Measurements from ENCODE around the gene CDC7.
"Not testable (repeated sequence)": the region's sequence is repeated elsewhere in the genome, so short reads cannot be mapped to it uniquely, and the experiment has no call there.

The CDC7 gene

DNA sequence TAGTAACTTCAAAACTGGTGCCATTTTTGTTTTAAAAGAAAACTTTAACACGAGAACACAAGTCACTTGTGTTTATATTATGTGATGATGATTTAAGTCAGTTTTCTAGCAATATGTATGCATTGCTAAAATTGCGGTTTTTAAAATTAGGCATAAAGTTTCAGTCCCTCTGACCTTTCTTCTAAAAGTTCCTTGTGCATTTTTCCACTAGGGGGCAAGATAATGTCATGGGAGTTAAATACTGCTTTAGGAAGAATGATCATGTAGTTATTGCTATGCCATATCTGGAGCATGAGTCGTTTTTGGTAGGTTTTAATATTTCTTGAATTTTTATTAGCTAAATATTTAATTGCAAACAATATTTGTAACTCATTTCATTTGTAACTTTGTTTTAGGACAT lies 10.7 kb downstream of the CDC7 start:
- DNase-seq (ENCODE audit: low read depth), result peak; percentile 59

DNA sequence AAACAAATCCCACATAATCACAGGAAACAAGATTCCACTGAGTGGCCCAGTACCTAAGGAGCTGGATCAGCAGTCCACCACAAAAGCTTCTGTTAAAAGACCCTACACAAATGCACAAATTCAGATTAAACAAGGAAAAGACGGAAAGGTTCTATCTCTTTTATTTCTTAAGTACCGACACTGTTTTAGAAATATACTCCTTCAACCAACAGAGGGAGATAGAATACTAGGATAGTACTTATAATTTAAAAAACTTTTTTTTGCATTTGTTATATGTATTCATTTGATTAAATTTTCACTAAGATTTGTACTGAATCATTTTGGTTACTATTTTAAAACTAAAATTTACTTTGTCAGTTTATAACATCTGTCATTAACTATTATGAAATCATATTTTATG lies 12.5 kb downstream of the CDC7 start:
- DNase-seq (ENCODE audit: low read depth), result peak; percentile 31

DNA sequence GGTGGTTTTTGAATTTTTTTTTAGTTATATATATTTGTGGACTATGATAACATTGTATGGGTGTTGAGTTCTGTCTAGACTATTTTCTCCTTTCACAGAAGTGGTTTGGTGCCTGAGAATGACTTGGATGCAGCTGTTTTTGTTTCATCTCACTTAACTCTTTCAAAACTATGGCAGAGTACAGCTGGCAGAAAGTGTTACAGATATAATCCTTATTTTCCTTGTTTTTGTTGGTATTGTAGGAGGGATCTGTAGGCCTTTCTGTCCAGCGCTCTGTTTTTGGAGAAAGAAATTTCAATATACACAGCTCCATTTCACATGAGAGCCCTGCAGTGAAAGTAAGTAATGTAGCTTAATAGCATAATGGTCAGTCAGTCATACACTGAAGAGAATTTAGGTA lies 13.1 kb downstream of the CDC7 start:
- no peak for DNase-seq (ENCODE audit: low read depth)

DNA sequence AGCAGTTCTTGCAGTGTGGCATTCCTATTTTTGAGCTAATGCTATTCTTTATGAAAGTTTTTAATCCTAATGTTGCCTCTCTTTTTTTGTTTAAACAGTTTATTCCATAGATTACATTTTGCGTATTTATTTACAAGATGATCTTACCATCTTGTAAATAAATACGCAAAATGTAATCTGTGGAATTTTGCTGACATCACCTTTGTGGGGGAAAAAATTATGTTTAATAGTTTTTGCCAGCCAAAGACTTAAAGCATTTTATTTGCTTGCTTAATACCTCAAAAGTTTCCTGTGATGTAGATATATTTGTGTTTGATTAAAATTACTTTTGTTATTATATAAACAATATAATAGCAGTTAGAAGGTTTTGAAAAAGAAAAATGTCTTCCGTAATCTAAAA lies 15.3 kb downstream of the CDC7 start:
- no peak for DNase-seq (ENCODE audit: low read depth)

DNA sequence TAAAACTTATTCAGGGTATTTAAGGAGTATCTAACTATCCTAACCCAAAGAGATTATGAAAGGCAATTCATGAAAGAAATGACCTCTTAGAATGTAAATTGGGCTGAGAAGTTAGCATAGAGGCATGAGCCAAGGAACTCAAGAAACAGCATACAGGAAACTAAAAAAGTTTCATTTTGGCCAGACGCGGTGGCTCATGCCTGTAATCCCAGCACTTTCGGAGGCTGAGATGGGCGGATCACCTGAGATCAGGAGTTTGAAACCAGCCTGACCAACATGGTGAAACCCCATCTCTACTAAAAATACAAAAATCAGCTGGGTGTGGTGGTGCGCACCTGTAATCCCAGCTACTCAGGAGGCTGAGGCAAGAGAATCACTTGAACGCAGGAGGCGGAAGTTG lies 16.0 kb downstream of the CDC7 start:
- not testable (repeated sequence) for DNase-seq (ENCODE audit: low read depth)

DNA sequence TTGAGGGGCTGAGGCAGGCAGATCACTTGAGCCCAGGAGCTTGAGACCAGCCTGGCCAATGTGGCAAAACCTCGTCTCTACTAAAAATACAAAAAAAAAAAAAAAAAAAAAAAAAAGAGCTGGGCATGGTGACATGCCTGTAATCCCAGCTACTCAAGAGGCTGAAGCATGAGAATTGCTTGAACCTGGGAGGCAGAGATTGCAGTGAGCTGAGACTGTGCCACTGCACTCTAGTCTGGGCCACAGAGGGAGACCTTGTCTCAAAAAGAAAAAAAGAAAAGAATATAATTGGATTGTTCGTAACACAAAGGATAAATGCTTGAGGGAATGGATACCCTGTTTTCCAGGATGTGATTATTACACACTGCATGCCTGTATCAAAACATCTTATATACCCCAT lies 18.5 kb downstream of the CDC7 start:
- DNase-seq (ENCODE audit: low read depth), result not testable (repeated sequence)

DNA sequence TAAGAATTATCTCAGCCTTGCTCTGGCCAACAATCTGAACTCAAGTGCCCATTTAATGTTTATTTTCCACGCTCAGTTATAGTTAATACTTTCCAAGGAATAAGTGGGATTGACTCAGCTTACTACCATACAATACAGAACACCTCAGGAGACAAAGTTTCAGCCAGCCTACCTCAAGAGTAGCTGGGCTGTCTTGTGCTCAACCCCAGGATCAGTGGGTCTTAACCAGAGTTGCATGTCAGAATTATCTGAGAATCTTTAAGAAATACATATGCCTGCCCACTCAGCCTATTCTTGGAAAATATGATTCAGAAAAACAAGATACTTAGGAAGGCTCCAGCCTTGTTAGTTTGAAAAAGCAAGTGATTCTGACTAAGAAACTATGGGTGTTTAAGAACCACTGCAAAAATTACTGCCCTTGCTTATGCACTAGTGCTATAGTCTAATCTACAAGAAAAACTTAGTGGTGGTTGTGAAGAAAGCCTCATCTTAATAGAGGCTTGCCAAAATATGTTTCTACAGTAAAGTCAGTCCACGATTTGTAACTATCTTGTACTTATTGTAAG lies 20.4 kb downstream of the CDC7 start:
- no peak for DNase-seq (ENCODE audit: low read depth)

DNA sequence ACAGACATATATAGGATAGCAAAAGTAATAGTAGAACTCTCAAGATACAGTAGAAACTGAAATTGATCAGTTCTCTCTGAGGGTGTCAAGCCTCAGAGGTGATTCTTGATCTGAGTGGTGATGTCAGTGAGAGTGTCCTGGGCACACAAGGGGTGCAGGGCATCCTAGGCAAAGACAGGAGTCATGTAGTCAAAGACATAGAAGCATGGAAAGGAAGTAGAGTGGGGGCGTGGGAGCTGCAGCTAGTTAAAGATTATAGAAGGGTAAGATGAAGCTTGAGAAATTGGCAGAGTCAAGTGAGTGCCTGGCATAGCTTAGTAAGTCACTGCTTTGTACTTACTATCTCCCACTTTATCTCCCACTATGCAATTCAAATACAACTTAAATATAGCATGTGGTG lies 22.8 kb downstream of the CDC7 start:
- peak; percentile 25 for DNase-seq (ENCODE audit: low read depth)

DNA sequence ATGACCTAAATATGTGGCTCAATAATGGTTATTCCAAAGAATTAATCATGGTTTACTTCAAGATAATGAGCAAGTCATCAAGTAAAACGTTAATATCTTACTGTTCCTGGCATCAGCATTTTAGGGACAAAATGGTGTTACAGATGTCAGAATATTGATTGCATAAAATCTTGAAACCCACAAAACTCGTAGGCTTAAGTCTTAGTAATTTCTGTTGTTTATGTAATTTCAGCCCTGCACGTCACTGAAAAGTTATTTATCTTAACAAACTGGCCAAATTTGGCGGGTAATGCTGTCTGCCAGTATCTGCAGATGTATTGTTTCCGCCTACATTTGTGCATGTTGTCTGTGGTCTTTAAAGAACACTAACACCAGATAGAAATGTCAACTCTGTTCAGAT lies 25.8 kb downstream of the CDC7 start:
- DNase-seq (ENCODE audit: low read depth), result peak; percentile 65

DNA sequence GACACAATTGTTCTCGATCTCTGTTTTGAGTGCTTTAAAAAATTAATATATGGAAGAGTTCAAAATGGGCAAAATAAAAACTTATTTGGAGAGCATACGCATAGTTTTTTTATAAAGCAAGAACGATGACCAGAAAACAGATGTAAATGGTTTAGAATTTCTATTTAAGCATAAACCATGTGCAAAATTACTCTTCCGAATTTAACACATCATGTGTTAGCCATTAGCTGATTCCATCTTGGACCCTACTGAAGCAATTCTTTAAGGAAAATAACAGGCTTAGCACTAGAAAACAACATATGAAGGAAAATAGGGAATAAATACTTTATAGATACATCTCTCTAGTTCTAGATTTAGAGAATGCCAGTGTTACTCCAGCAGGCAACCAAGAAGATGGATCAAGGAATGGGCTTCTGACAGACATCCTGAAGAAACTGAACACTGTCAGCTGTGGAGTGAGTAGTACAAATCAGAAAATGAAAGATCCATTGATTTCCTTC lies 26.7 kb downstream of the CDC7 start:
- DNase-seq (ENCODE audit: low read depth), result no peak

DNA sequence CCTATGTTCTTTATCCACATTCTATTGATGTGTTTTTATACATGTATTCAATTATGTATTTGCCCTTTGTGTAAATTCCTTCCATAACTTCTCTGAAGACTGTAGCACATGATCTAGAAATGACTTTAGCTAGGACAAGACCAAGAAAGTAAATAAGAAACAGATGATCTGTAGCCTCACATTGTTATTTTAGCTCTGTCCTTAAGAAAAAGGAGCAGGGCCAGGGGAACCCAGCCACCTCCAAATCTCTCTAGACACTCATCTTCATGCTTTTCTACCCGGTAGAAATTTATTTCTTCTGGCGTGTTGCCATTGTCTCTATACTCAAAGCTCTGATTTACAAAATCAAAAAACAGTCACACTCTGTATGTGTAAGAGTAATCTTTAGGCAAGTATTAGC lies 27.1 kb downstream of the CDC7 start:
- peak; percentile 46 for DNase-seq (ENCODE audit: low read depth)

DNA sequence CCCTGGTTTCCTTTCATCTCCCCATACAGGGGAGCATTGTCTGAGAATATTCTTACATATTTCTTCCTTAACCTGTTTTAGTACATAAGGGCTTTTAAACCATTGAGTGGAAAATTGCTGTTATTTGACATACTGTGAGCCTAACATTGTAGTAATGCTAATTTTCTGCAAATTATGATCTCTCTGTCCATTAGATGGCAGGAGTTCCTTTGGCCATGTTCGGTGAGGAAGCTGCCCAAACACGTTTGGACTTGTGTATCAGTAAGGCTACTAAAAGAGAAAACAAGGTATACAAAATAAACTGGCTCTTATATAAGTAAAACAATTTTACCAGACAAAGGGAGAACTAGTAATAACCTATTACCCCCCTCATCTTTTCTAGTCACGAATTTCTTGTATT lies 29.2 kb downstream of the CDC7 start:
- DNase-seq (ENCODE audit: low read depth), result peak; percentile 43

DNA sequence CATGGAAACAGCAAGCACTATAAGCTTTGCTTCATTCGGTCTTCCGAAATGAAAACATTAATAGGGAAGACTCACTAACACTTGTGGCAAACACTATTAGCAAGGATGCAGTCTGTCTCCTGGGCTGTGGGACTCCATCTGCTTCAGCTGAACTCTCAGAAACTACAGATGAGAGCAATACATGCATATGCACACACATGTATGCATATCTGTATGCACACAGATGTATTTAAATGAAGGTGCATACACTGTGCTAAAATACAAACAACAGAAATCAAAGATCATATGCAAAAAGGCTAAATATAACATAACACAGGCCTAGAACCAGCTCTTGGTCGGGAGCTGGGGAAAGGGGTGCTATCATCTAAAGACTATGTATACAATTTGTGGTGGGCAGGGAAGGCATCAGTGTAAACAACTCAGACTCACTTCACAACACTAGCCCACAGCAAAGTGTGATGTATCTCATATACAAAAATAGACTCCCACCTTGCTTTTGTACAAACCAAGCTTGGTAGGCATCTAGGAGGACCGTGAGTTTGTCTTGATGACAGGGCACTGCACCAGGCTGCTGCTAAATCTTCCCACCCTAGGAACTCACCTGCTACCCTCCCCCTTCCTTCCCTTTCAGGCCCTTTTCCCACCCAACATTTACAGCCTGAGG lies 32.8 kb downstream of the CDC7 start:
- no peak for DNase-seq (ENCODE audit: low read depth)

DNA sequence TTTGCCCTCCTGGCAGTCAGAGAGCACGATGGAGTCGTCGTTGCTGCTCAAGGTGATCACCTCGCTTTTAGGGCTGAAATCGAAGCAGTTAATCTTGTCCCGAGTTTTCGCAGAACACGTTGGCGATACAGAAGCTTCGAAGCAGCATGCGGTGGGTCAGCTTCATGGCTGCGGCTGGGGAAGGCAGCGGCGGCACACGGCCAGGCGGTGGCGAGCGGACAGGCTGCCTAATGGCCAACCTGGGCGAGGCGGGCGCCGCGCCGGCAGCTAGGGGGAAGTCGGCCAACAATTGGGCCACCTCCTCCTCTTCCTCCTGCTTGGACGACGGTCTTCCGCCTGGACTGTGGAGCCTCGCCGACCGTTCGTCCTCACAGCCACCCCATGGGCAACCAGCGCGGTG lies 34.8 kb downstream of the CDC7 start:
- DNase-seq (ENCODE audit: low read depth), result no peak

DNA sequence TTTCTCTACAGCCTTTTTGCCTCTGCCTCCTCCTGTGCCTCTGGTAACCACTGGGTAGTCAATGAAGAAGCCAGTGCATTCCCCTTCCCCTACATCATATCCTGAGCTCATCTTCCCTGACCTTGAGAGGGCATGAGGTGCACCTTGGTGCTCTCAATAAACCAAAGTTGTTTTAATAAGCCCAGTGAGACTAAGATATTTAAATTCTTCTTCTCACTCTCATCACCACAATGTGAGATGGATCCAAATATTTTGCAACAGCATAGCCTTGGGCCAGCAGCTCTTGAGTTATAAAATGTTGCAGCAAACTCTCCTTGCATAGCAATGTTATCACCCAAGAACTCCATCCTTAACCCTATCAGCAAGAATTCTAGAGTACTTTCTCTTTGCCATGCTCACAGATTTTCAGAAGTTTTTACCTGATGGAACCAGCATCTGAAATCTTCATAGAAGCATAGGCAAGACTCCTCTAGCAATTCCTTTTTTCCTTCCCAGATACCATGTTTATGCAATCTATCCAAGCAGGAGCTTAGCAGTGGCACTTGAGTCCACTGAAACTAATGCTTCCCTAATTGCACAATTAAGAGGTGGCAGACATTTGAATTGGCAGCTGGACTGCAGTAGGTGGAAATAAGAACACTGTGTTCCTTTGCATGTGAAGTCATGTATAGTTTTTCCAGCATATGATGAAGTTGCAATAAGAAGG lies 36.8 kb downstream of the CDC7 start:
- peak; percentile 95 for DNase-seq (ENCODE audit: low read depth)

DNA sequence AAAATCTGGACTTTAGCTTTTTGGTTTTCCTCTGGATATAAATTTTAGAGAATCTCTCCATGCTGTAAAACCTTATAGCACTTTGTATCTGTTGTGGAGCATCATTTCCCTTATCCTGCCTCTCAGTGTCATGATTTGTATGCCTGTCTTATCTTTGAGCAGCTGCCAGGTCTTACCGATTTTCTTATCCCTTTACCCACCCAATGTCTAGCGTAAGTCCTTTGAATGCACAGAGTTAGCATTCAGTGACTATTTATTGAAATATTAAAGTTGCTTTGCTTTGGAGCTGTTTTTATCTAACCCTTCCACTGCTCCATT lies 37.3 kb downstream of the CDC7 start:
- no peak for DNase-seq (ENCODE audit: low read depth)

DNA sequence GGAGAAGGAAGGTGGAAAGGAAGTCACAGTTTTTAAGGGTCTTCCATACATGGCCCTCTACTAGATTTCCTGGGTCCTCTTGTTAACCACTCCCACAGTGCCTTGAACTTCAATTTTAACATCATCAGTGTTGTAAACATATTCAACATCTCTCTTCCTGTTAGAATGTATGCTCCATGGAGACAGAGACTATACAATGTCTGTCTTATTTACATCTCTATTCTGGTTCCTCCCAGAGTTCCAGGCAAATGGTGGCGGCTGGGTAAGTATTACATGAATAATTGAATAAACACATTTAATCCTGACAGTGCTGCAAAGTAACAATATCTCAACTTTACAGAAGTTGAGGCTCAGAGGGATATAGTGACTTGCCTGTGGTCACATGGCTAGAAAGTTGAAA lies 40.3 kb downstream of the CDC7 start:
- DNase-seq (ENCODE audit: low read depth), result no peak

DNA sequence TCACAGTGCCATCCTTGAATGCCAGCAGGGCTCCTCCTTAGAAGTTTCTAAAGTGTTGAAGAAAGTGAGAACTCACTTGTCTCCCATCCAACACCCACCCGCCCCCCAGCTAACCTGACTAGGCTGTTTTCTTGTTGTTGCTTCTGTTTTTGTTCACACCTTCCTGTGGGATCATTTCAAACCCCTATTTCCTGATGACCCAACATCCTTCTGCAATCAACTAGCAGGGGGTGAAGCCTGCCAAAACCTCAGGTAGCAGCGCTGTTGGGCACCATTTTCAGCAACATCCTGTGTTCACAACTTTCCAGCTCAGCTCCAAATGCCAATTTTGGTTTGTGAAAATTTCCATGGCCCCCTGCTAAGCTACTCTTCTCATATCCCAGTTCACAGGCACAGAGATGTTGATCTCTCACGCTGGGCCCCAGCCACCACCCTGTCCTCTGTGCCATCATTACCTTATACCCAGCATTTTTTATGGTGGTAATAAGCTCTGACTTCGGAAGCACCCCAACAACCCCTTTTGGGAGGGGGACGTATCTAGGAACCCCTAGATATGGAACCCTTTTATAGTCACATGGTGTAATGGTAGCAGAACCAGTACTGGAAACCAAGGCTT lies 41.4 kb downstream of the CDC7 start:
- DNase-seq (ENCODE audit: low read depth), result no peak

DNA sequence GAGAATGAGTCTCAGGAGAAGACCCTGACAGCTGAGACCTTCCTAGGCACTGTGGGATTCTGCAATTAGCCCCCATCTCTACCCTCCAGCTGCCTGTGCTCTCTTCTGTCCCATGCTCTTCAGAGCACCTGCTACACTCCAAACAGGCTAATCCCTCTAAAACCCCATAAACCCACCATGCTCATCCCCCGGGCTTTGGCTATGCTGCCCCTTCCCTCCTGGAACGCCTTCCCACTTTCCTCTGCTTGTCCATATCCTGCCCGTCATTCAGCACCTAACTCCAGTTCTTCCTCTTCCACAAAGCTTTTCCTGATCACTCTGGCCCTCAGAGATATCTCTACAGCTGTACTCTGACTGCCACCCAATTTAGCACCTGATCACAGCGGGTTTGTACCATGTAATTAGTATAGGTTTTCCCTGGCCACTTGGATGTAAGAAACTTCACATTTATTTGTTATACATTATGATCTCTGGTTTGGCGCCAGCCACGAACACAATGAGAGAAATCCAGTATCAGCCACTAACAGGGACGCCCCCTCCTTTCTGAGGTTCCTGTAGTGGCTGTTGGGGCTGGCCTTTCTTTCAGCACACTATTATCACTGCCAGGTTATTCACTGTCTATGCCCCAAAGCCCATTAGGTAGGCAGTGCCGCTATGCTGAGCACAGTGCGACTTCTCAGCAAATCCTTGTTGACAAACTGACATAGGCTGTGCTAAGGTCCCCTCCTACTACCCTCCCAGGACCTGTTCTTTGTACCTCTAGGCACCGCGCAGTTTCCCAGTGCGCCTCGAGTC lies 45.1 kb downstream of the CDC7 start:
- DNase-seq (ENCODE audit: low read depth), result no peak

DNA sequence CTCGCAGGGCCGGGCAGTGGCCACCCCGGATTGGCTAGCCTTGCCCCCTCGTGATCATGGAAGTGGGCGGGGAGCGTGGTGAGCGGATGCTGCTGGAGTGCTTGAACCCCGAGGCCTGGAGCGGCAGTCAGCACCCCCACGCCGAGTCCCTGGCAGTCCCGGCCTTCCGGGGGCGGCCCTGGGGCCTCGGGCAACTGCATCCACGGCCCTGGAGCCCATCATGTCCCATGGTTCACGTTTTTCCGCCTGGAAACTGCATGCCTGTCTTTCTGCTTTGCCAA lies 45.6 kb downstream of the CDC7 start:
- DNase-seq (ENCODE audit: low read depth), result no peak

DNA sequence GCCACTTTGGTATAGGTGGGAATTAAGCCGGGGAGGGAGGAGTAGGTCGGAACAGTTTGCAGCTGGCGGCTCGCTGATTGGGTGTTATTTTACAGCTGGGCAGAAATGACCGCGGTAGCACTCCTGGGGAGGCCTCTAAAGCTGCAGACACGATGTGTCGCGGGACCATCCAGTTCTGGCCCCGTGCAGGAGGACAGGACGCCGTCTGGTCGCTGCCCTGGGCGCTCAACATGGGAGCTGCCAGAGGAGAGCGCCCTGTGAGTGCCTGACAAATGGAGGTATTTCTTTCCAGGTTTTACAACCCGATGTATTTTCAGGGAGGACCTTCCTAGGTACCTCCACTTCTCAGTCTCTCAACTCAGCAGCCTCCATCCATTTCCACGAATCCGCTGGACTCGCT lies 46.2 kb downstream of the CDC7 start:
- DNase-seq (ENCODE audit: low read depth), result no peak

DNA sequence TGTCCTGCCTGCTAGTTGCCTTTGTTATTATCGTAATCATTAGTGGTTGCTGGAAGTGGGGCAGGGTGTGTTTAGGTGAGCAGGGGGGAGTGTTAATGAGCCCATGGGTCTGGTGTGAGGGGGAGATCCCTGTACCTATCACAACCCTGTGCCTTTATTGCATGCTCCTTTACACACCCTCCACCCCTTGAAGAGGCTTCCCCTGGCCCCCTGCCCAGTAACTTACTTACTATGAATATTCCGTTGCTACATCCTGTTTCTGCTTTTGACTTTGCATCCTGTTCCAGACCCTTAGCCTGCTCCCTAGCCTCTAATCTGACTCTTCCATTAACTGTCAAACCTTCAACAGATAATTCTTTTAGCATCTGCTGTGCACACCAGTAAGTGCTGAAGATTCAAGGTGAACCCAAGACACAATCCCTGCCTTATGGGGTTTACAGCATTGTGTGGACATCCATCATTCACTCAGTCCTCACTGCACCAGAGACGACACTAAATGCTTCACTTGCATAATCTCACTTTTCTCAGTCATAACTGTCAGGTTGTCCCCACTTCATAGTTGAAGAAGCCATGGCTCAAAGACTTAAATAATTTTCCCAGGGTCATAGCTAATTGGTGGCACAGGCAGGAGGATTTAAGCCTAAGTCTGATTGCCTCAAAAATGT lies 47.9 kb downstream of the CDC7 start:
- no peak for DNase-seq (ENCODE audit: low read depth)

All from EH (cell line).